ENCODE results near the gene ESYT2. TPM values are rescaled to one million over a fixed set of nuclear protein-coding genes. Genes with fewer than 3 reads are reported as not detected.

Gene ESYT2
- total RNA-seq, 1 experiment from 2014 or later: 37.5 TPM

- POLR2A ChIA-PET (ENCODE audit: low non-redundant PET): no interaction called here
- Histone ChIP-seq H3K27me3 (replicated peaks; ENCODE audit: insufficient read depth, low read depth, low read length, poor library complexity) (no peaks in the 10 kb centered on the region), H3K9me3 (ENCODE audit: low read depth, low read length, poor library complexity, severe bottlenecking) (no peaks in the 10 kb centered on the region), H3K4me1 (ENCODE audit: insufficient read depth, low read length, poor library complexity, severe bottlenecking) (no peaks in the 10 kb centered on the region), H3K36me3 (ENCODE audit: insufficient read depth, low read length, poor library complexity, severe bottlenecking) (no peaks in the 10 kb centered on the region), H3K27ac (ENCODE audit: low read depth, low read length, poor library complexity, severe bottlenecking) (no peak overlapping the region), H3K4me3 (ENCODE audit: low read depth, low read length, poor library complexity, severe bottlenecking) (no peak overlapping the region)
- intact Hi-C loops (cut with micrococcal nuclease; ENCODE audit: unreplicated experiment): loop anchor here (10.0 kb wide), 1 partner anchor 203 kb away; no protein-coding TSS in a partner anchor
- BruUV-seq (replicated peaks): no TSS peak
- DNase-seq (ENCODE audit: low spot score): no peak
- TF ChIP-seq CTCF (conservative IDR thresholded peaks at IDR 0.05; ENCODE audit: low read depth, low read length) (no peak), EZH2 (IDR thresholded peaks at IDR 0.05; ENCODE audit: borderline replicate concordance, low read depth, low read length, poor library complexity, severe bottlenecking) (no peak)
- CTCF ChIA-PET: no interaction called here
These were observed 58.0 kb downstream of the ESYT2 start for GRCh38 chr7:158771213-158771834.

GRCh38 chr7:158767707-158768106 lies 61.6 kb downstream of the ESYT2 start:
- no peak overlapping the region for H3K27ac ChIP-seq (ENCODE audit: low read depth, low read length, poor library complexity, severe bottlenecking)
- H3K9me3 ChIP-seq (ENCODE audit: low read depth, low read length, poor library complexity, severe bottlenecking): no peaks in the 10 kb centered on the region
- DNase-seq (ENCODE audit: low spot score): no peak
- POLR2A ChIA-PET (ENCODE audit: low non-redundant PET): no interaction called here
- intact Hi-C loops (cut with micrococcal nuclease; ENCODE audit: unreplicated experiment): no loop called here
- TF ChIP-seq EZH2 (IDR thresholded peaks at IDR 0.05; ENCODE audit: borderline replicate concordance, low read depth, low read length, poor library complexity, severe bottlenecking) (no peak), CTCF (conservative IDR thresholded peaks at IDR 0.05; ENCODE audit: low read depth, low read length) (no peak)
- CTCF ChIA-PET: no interaction called here
- no TSS peak for BruUV-seq (replicated peaks)
- H3K27me3 ChIP-seq (replicated peaks; ENCODE audit: insufficient read depth, low read depth, low read length, poor library complexity): no peaks in the 10 kb centered on the region
- no peaks in the 10 kb centered on the region for H3K4me1 ChIP-seq (ENCODE audit: insufficient read depth, low read length, poor library complexity, severe bottlenecking)
- H3K4me3 ChIP-seq (ENCODE audit: low read depth, low read length, poor library complexity, severe bottlenecking): no peak overlapping the region
- no peaks in the 10 kb centered on the region for H3K36me3 ChIP-seq (ENCODE audit: insufficient read depth, low read length, poor library complexity, severe bottlenecking)

- intact Hi-C loops (cut with micrococcal nuclease; ENCODE audit: unreplicated experiment): no loop called here
- no peak overlapping the region for H3K4me3 ChIP-seq (ENCODE audit: low read depth, low read length, poor library complexity, severe bottlenecking)
- H3K27me3 ChIP-seq (replicated peaks; ENCODE audit: insufficient read depth, low read depth, low read length, poor library complexity): no peaks in the 10 kb centered on the region
- no peak for DNase-seq (ENCODE audit: low spot score)
- no peak for TF ChIP-seq CTCF (conservative IDR thresholded peaks at IDR 0.05; ENCODE audit: low read depth, low read length)
- ChIA-PET POLR2A (ENCODE audit: low non-redundant PET) (no interaction called here), CTCF (no interaction called here)
- no peaks in the 10 kb centered on the region for H3K4me1 ChIP-seq (ENCODE audit: insufficient read depth, low read length, poor library complexity, severe bottlenecking)
- no peaks in the 10 kb centered on the region for H3K9me3 ChIP-seq (ENCODE audit: low read depth, low read length, poor library complexity, severe bottlenecking)
- no peaks in the 10 kb centered on the region for H3K36me3 ChIP-seq (ENCODE audit: insufficient read depth, low read length, poor library complexity, severe bottlenecking)
- no peak overlapping the region for H3K27ac ChIP-seq (ENCODE audit: low read depth, low read length, poor library complexity, severe bottlenecking)
- no TSS peak for BruUV-seq (replicated peaks)
These were observed 62.6 kb downstream of the ESYT2 start for GRCh38 chr7:158766570-158767281.

All from A673 (cell line).